ENCODE results near the gene NPEPPS.

Gene NPEPPS

DNA sequence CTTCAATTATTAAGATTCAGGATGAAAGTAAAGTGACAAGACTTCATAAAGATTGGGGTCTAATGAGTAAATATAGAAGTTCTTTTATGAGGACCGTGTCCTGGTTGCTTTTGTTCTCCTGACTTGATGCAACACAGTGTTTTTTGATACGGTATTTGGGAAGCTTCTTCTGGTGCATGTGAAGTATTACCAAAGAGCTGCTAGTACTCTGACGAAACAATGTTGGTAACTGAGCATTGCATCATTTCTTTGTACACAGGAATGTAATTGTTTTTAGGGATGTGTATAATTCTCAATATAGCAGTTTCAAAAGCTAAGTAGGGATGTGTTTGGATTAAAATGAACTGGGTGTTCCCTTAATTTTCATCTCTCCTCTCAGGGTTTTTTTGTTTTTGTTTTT is 134.7 kb downstream of the NPEPPS start:
- DNase-seq (ENCODE audit: low read depth), result peak; percentile 30

GRCh38 chr17:47669081-47669480 is 138.2 kb downstream of the NPEPPS start:
- no peak for DNase-seq (ENCODE audit: low read depth)

DNA sequence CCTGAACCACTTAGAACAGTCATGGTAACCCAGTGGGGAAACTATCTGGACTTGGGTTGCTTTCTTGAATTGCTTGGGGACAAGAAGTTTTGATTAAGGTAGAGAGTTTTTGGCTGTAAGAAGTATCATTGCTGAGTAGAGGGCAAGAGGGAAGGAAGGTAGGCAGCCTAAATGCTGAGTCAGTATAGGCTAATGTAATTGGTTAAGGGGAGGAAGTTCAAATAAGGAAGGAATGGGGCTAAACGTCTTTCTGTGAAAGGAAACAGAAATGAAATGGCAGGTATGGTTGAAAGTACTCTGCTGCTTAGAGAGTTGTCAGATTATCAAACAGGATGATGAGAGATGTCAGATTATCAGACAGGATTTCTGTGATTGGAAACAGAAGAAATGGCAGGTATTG is 139.2 kb downstream of the NPEPPS start:
- no peak for DNase-seq (ENCODE audit: low read depth)

Measured in EH (cell line).